GM12878 (cell line): ENCODE data around the gene POLR3E. TPM values are rescaled to one million over a fixed set of nuclear protein-coding genes. Genes with fewer than 3 reads are reported as not detected.

Experiments used
- ATAC-seq: fragments of 200-7000 bp; cut with Tn5 transposase; 3 replicates; pipeline ENCODE4 v1.9.1; 2020; ENCODE audit warnings: mild to moderate bottlenecking, moderate library complexity
- BruUV-seq: library from RNA; stranded (reverse); fragments of 400-500 nt; replicated peaks from 2 replicates; lab custom pipeline; 2021; lab: Mats Ljungman, UMichigan
- CTCF ChIA-PET: fragments of 300-600 bp; sonication (Branson Sonifier 250); formaldehyde crosslinking; extraction: SDS; loops from one replicate; lab custom pipeline; 2021; ENCODE audit warnings: inconsistent platforms; lab: Yijun Ruan, JAX
- POLR2A ChIA-PET: fragments of 350-600 bp; formaldehyde crosslinking; extraction: SDS; loops from one replicate; lab custom pipeline; 2021; ENCODE audit warnings: inconsistent platforms; lab: Charles Lee
- RAD21 ChIA-PET: fragments of 300-600 bp; sonication (Branson Sonifier 250); formaldehyde crosslinking; loops from one replicate; lab custom pipeline; 2023; ENCODE audit warnings: antibody characterized with exemption; ENCODE audit not compliant: unreplicated experiment; lab: Charles Lee
- SMC1A ChIA-PET: fragments of 300-600 bp; sonication (Branson Sonifier 250); formaldehyde crosslinking; loops from one replicate; lab custom pipeline; 2023; ENCODE audit not compliant: unreplicated experiment, uncharacterized antibody; lab: Charles Lee
- DNase-seq: peaks from one replicate; pipeline ENCODE4 v3.0.0-alpha.2; 2011; ENCODE audit warnings: low read depth, low spot score
- FAIRE-seq: peaks from 3 replicates; lab custom pipeline; 2011; peaks lifted over from hg19 to GRCh38; lab: Jason Lieb, UNC
- H2AFZ ChIP-seq: 2 replicates; pipeline ENCODE4 v1.6.0; 2011; ENCODE audit warnings: low read depth, low read length, control low read depth; ENCODE audit not compliant: control insufficient read depth
- H3K27ac ChIP-seq: 2 replicates; pipeline ENCODE4 v1.5.1; 2011; ENCODE audit warnings: control low read depth; ENCODE audit not compliant: control insufficient read depth, insufficient read depth
- H3K27me3 ChIP-seq, 2 experiments: replicated peaks in 1 of 2; 2 replicates each; pipeline versions ENCODE4 v1.6.0 to v1.6.1; 2011; ENCODE audit warnings: low read length in 1 of 2; ENCODE audit not compliant: control insufficient read depth in 2 of 2, insufficient read depth in 2 of 2
- H3K36me3 ChIP-seq, 2 experiments: 2 replicates each; pipeline ENCODE4 v1.5.1; 2011; ENCODE audit warnings: low read length in 1 of 2; ENCODE audit not compliant: control insufficient read depth in 2 of 2, insufficient read depth in 2 of 2
- H3K4me1 ChIP-seq: 2 replicates; pipeline ENCODE4 v1.6.1; 2011; ENCODE audit warnings: mild to moderate bottlenecking, low read length, moderate library complexity, mixed read lengths; ENCODE audit not compliant: control insufficient read depth, insufficient read depth
- H3K4me2 ChIP-seq: 2 replicates; pipeline ENCODE4 v1.6.0; 2011; ENCODE audit warnings: control low read depth; ENCODE audit not compliant: control insufficient read depth, insufficient read depth
- H3K4me3 ChIP-seq: fragments of 200-600 bp; sonication (generic); 2 replicates; pipeline ENCODE4 v1.5.1; 2016
- H3K79me2 ChIP-seq: 2 replicates; pipeline ENCODE4 v1.6.0; 2011; ENCODE audit warnings: low read length; ENCODE audit not compliant: control insufficient read depth, insufficient read depth
- H3K9ac ChIP-seq: 2 replicates; pipeline ENCODE4 v1.8.0; 2011; ENCODE audit warnings: low read length, control low read depth, mixed read lengths; ENCODE audit not compliant: control insufficient read depth, insufficient read depth
- H3K9me3 ChIP-seq: replicated peaks from 3 replicates; pipeline ENCODE4 v1.5.1; 2011; ENCODE audit warnings: mild to moderate bottlenecking, low read length; ENCODE audit not compliant: control insufficient read depth, insufficient read depth
- H4K20me1 ChIP-seq: 2 replicates; pipeline ENCODE4 v1.6.0; 2011; ENCODE audit not compliant: control insufficient read depth, insufficient read depth
- FOXM1 ChIP-seq: IDR thresholded peaks from 2 replicates; pipeline ENCODE4 v1.6.1; 2012; ENCODE audit warnings: low read depth, mild to moderate bottlenecking, inconsistent platforms, low read length, moderate library complexity
- GABPA ChIP-seq: IDR thresholded peaks from 2 replicates; pipeline ENCODE4 v1.6.1; 2014; ENCODE audit warnings: antibody characterized with exemption, low read depth, mild to moderate bottlenecking, inconsistent platforms
- HDAC2 ChIP-seq: fragments of 200-600 bp; sonication (generic); IDR thresholded peaks from 2 replicates; pipeline ENCODE4 v1.6.1; 2017
- IRF4 ChIP-seq: IDR thresholded peaks from 2 replicates; pipeline ENCODE4 v1.6.1; 2011; ENCODE audit warnings: low read depth, low read length
- JUNB ChIP-seq: IDR thresholded peaks from 2 replicates; pipeline ENCODE4 v1.6.1; 2016; ENCODE audit warnings: antibody characterized with exemption, mild to moderate bottlenecking
- RB1 ChIP-seq: fragments of 450-650 bp; formaldehyde crosslinking; IDR thresholded peaks from 2 replicates; pipeline ENCODE4 v1.6.1; 2017; ENCODE audit warnings: mild to moderate bottlenecking, borderline replicate concordance
- SPI1 ChIP-seq: IDR thresholded peaks from 2 replicates; pipeline ENCODE4 v1.6.1; 2011; ENCODE audit warnings: low read depth, mild to moderate bottlenecking, low read length, moderate library complexity, borderline replicate concordance; ENCODE audit not compliant: insufficient read depth
- SUZ12 ChIP-seq: fragments of 200-600 bp; sonication (generic); IDR thresholded peaks from one replicate; pipeline ENCODE4 v1.6.1; 2018; ENCODE audit warnings: antibody characterized with exemption, mild to moderate bottlenecking; ENCODE audit not compliant: unreplicated experiment
- TAF1 ChIP-seq: IDR thresholded peaks from 2 replicates; pipeline ENCODE4 v1.6.1; 2011; ENCODE audit warnings: mild to moderate bottlenecking, low read depth, low read length, borderline replicate concordance
- TCF7 ChIP-seq: IDR thresholded peaks from 2 replicates; pipeline ENCODE4 v1.6.1; 2014; ENCODE audit warnings: antibody characterized with exemption, borderline replicate concordance
- whole genome bisulfite sequencing: methylation state at CpG from one replicate; pipeline ENCODE4 v1.1.6; 2016; ENCODE audit warnings: low lambda C conversion rate; ENCODE audit not compliant: insufficient replicate concordance, insufficient coverage; ENCODE audit errors: missing lambda C conversion rate; 5-methylcytosine and 5-hydroxymethylcytosine counted together
- in situ Hi-C: fragments of 300-500 bp; cut with MboI; formaldehyde crosslinking; loops from 9 replicates; pipeline ENCODE4 v1.14.3; 2018; ENCODE audit warnings: mixed read lengths
- intact Hi-C: fragments of 100-400 bp; cut with micrococcal nuclease; formaldehyde crosslinking; loops from one replicate; pipeline ENCODE4 v1.14.2; 2022; ENCODE audit not compliant: unreplicated experiment
- polyA plus RNA-seq, 11 experiments: library from polyadenylated mRNA; depleted of rRNA in 4 of 11; unstranded in 6 of 11; stranded (reverse) in 5 of 11; fragments of >200 nt; fragmentation: Nextera tagmentation in 4 of 11; fragmentation: Illumina TruSeq in 1 of 11; extraction: Ambion mirVana in 4 of 11; extraction: Trizol in 1 of 11; gene quantifications; 1 replicate in 1 of 11; 2 replicates in 10 of 11; pipeline versions ENCODE4 v1.2.1 to v1.2.3, GENCODE V29; 2011 to 2016; ENCODE audit warnings: inconsistent platforms in 2 of 11, missing spikeins in 2 of 11, low read depth in 1 of 11
- total RNA-seq, 4 experiments: library from RNA; depleted of rRNA in 3 of 4; stranded (reverse); fragments of >200 nt in 3 of 4; fragmentation: Illumina TruSeq in 1 of 4; extraction: Trizol in 1 of 4; gene quantifications; 2 replicates each; pipeline versions ENCODE4 v1.2.1 to v1.2.3, GENCODE V29; 2013 to 2021
- TF ChIP-seq, protein P1 (sequence below): fragments of 450-650 bp; IDR thresholded peaks from 2 replicates; pipeline ENCODE4 v1.6.1; 2017; ENCODE audit warnings: mild to moderate bottlenecking
- TF ChIP-seq, protein P2 (sequence below): fragments of 450-650 bp; IDR thresholded peaks from 2 replicates; pipeline ENCODE4 v1.6.1; 2016; ENCODE audit warnings: mild to moderate bottlenecking
- TF ChIP-seq, protein P3 (sequence below): IDR thresholded peaks from 2 replicates; pipeline ENCODE4 v1.6.1; 2012; ENCODE audit warnings: improper control_type of control experiment, low read depth, low read length; ENCODE audit not compliant: insufficient replicate concordance

The POLR3E gene
- total and polyA plus RNA-seq, 10 of the 15 experiments (the other 5 are each of a cell fraction or from before 2014, with no cell fraction given) = 11.1 to 79.5 (median 39.7) TPM

DNA sequence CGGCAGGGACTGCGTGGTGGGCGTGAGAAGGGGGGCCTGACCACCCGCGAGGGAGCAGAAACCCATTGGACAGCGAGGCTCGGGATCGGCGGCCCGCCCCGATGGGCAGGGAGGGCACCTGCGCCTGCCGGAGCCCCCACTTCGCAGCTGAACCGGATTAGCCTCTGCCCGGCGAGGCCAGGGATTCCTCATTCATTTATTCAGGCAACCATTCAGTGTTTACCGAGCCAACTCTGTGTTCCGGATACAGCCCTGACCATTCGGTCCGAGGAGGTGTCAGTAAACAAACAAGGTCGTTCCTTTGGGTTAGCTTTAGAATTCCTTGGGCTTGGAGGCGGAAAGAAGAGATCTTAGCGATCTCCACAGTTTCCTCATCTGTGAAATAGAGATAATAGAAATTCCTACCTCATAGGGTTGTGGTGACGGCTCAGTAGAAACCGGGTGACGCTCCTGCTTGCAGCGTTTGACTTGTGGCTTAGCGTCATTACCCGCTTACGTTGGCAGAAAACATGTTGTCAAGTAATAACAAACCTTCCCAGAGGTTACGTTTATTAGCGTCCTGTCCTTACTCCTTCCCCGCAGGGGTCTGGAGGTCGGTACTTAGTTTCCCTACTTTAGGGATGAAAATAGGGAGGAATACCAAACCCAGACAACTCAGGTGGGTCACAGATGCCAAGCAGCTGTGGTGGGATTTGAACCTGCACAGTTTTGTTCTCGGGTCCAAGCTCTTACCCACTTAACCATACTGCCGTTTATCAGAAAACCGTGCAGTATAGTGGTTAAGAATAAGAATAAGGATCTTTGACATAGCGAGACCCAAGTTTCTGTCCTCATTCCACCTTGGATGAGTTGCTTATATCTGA lies 893 bp downstream of the POLR3E start:
- 1% methylated on average over 39 of the region's 39 CpGs for WGBS
- RAD21 ChIA-PET = interaction anchor here (0.9 to 4.4 kb wide), 5 partner anchors 90 to 220 kb away, joined by 3 to 62 read pairs (median 5); partner anchors contain the start of gene EEF2K
- intact Hi-C loops (loop anchor here (1.0 to 5.0 kb wide), 3 partner anchors 92 to 286 kb away; partner anchors contain the start of gene EEF2K), in situ Hi-C loops (loop anchor here (5.0 kb wide), 2 partner anchors 101 to 296 kb away; partner anchors contain the start of gene PDZD9)
- TSS peak; percentile 99 for BruUV-seq
- peak overlapping the region; percentile 82 for H3K4me3 ChIP-seq
- peaks cover 29% of the 10 kb centered on the region for H3K79me2 ChIP-seq
- peak; percentile 57 for ATAC-seq
- SMC1A ChIA-PET = interaction anchor here (0.7 to 7.2 kb wide), 7 partner anchors 10 to 221 kb away, joined by 3 to 86 read pairs (median 6); partner anchors contain the start of gene EEF2K
- H3K27me3 ChIP-seq = no peaks in the 10 kb centered on the region
- peaks cover 13% of the 10 kb centered on the region for H3K4me1 ChIP-seq
- peak overlapping the region; percentile 85 for H3K27ac ChIP-seq
- peak; percentile 95 for FAIRE-seq
- H3K36me3 ChIP-seq = peaks cover 3 to 6% of the 10 kb centered on the region in 2 experiments; a peak in 3 of 4 replicates
- H4K20me1 ChIP-seq = peaks cover 8% of the 10 kb centered on the region; the same call in 1 of the 2 replicates
- H3K9me3 ChIP-seq = no peaks in the 10 kb centered on the region
- peak; percentile 93 for DNase-seq
- peak overlapping the region; percentile 86 for H3K9ac ChIP-seq
- CTCF ChIA-PET = interaction anchor here (1.1 to 7.5 kb wide), 8 partner anchors 13 to 347 kb away, joined by 3 to 132 read pairs (median 15); partner anchors contain the start of gene EEF2K
- peak overlapping the region; percentile 58 for H3K4me2 ChIP-seq
- POLR2A ChIA-PET = interaction anchor here (1.0 to 3.2 kb wide), 5 partner anchors 66 to 106 kb away, joined by 3 to 21 read pairs (median 10); partner anchors contain the start of gene EEF2K
- H2AFZ ChIP-seq = peak overlapping the region; percentile 22
- TF ChIP-seq RB1 (peak; percentile 30; the same call in 1 of the 2 replicates), SUZ12 (no peak), IRF4 (0 out of 2 replicates have a peak, but pooled peaks have one; percentile 45), TCF7 (peak; percentile 79), GABPA (peak; percentile 66; the same call in 1 of the 2 replicates), TAF1 (no peak), JUNB (no peak; the same call in 1 of the 2 replicates), SPI1 (no peak), FOXM1 (0 out of 2 replicates have a peak, but pooled peaks have one; percentile 8), HDAC2 (no peak)
- TF ChIP-seq, protein P1, sequence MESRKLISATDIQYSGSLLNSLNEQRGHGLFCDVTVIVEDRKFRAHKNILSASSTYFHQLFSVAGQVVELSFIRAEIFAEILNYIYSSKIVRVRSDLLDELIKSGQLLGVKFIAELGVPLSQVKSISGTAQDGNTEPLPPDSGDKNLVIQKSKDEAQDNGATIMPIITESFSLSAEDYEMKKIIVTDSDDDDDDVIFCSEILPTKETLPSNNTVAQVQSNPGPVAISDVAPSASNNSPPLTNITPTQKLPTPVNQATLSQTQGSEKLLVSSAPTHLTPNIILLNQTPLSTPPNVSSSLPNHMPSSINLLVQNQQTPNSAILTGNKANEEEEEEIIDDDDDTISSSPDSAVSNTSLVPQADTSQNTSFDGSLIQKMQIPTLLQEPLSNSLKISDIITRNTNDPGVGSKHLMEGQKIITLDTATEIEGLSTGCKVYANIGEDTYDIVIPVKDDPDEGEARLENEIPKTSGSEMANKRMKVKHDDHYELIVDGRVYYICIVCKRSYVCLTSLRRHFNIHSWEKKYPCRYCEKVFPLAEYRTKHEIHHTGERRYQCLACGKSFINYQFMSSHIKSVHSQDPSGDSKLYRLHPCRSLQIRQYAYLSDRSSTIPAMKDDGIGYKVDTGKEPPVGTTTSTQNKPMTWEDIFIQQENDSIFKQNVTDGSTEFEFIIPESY = no peak
- TF ChIP-seq, protein P2, sequence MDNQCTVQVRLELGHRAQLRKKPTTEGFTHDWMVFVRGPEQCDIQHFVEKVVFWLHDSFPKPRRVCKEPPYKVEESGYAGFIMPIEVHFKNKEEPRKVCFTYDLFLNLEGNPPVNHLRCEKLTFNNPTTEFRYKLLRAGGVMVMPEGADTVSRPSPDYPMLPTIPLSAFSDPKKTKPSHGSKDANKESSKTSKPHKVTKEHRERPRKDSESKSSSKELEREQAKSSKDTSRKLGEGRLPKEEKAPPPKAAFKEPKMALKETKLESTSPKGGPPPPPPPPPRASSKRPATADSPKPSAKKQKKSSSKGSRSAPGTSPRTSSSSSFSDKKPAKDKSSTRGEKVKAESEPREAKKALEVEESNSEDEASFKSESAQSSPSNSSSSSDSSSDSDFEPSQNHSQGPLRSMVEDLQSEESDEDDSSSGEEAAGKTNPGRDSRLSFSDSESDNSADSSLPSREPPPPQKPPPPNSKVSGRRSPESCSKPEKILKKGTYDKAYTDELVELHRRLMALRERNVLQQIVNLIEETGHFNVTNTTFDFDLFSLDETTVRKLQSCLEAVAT = no peak; the same call in 1 of the 2 replicates
- TF ChIP-seq, protein P3, sequence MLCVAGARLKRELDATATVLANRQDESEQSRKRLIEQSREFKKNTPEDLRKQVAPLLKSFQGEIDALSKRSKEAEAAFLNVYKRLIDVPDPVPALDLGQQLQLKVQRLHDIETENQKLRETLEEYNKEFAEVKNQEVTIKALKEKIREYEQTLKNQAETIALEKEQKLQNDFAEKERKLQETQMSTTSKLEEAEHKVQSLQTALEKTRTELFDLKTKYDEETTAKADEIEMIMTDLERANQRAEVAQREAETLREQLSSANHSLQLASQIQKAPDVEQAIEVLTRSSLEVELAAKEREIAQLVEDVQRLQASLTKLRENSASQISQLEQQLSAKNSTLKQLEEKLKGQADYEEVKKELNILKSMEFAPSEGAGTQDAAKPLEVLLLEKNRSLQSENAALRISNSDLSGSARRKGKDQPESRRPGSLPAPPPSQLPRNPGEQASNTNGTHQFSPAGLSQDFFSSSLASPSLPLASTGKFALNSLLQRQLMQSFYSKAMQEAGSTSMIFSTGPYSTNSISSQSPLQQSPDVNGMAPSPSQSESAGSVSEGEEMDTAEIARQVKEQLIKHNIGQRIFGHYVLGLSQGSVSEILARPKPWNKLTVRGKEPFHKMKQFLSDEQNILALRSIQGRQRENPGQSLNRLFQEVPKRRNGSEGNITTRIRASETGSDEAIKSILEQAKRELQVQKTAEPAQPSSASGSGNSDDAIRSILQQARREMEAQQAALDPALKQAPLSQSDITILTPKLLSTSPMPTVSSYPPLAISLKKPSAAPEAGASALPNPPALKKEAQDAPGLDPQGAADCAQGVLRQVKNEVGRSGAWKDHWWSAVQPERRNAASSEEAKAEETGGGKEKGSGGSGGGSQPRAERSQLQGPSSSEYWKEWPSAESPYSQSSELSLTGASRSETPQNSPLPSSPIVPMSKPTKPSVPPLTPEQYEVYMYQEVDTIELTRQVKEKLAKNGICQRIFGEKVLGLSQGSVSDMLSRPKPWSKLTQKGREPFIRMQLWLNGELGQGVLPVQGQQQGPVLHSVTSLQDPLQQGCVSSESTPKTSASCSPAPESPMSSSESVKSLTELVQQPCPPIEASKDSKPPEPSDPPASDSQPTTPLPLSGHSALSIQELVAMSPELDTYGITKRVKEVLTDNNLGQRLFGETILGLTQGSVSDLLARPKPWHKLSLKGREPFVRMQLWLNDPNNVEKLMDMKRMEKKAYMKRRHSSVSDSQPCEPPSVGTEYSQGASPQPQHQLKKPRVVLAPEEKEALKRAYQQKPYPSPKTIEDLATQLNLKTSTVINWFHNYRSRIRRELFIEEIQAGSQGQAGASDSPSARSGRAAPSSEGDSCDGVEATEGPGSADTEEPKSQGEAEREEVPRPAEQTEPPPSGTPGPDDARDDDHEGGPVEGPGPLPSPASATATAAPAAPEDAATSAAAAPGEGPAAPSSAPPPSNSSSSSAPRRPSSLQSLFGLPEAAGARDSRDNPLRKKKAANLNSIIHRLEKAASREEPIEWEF = no peak
